Heart left ventricle (tissue), 13 donors: ENCODE measurements around the gene SUB1.

Experiments
- CTCF ChIP-seq, 12 donors: fragments of 200-600 bp; sonication (generic) in 4 of 12; IDR thresholded peaks; one replicate each; pipeline versions ENCODE4 v1.5.0 to v1.8.0; 2018 to 2022; ENCODE audit warnings: antibody characterized with exemption in 12 of 12, mild to moderate bottlenecking in 5 of 12
- POLR2A ChIP-seq, 2 donors: fragments of 450-650 bp; IDR thresholded peaks; one replicate each; pipeline ENCODE4 v1.6.1; 2017; ENCODE audit warnings: antibody characterized with exemption in 2 of 2, mild to moderate bottlenecking in 2 of 2, moderate library complexity in 2 of 2
- donor health status: ischemic (EF 13 %, LVEDD 7.1; RV severe dilation, severe dysfunction).
- donor health status: DM: no; HTN: yes; CAD: no.
- donor health status: DM: no; HTN: no; CAD: no.
- donor health status: ischemic (EF 25% LVEDD 6.9; RV normal size, moderate dysfunction).
- donor health status: ischemic (EF 25% LVEDD 5.7; RV mildly dilated, moderate dysfunction).
- donor health status: ischemic (EF 35%, LVEDD 5.7; RV mildly dilated, moderate dysfunction).
- donor health status: nonischemic (EF 11% LVEDD 7.7; RV severe dilation, severe dysfunction).
- donor health status: DM: yes; HTN: yes; CAD: no.
- donor health status: PGD.
- donor health status: ischemic (EF 29% LVEDD 5.4; RV normal size, mild dysfunction).
- donor health status: nonischemic (EF 23%, LVEDD 6.1; RV moderate dilation, normal function).

GRCh38 chr5:32612134-32612888 lies 27.0 kb downstream of the SUB1 start:
- TF ChIP-seq POLR2A (IDR thresholded peaks at IDR 0.05) (no peak), CTCF (IDR thresholded peaks at IDR 0.05) (no peak)
